ENCODE results near the gene SRGAP1.
"Not testable (repeated sequence)": the region's sequence is repeated elsewhere in the genome, so short reads cannot be mapped to it uniquely, and the experiment has no call there.

SRGAP1 gene

DNA sequence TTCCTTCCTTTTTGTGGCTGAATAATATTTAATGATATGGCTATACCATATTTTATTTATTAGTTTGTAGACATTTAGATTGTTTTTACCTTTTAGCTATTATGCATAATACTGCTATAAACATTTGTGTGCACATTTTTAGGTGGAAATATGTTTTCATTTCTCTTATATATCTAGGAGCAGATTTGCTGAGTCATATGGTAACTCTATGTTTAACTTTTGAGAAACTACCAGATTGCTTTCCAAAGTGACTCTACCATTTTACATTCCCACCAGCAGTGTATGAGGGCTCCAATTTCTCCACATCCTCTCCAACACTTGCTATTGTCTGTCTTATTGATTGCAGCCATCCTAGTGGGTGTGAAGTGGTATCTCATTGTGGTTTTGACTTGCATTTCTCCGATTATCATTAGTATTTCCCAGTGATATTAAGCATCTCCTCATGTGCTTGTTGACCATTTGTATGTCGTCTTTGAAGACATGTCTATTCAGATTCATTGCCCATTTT, 217.4 kb downstream of the SRGAP1 start:
- DNase-seq, result no peak

DNA sequence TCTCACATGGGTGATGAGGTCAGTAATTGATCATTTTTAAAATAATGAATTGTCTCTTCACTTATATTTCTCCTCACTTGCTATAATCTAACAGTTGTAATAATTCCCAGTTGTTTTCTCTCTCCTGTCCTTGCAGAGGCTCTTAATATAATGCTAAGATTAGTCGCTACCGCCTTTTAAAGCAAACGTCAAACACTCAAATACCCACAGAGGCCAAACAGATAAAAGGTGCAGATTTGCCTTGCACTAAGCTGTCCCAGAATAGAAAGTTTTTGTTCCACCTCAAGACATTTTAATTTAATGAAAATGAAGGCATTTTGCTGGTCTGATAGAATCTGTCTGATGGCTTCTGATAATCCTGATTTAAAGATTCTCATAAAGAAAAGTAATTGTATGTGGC, 218.6 kb downstream of the SRGAP1 start:
- no peak for DNase-seq

DNA sequence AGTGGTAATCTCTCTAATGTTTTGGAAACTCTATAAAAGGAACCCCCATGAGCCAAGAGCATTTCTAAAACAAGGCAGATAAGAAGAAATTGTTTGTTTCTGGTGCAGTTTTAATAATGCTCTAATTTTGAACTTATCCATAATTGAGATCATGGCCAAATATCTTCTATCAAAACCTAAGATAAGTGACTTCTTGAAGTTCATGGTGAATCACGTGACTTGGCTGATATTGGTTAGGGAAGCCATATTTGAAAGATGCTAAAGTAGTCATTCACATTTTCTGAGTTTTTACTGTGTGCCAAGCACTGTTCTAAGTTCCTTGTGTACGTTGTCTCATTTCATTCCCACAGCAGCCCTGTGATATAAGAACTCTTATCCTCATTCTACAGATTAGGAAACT, 219.7 kb downstream of the SRGAP1 start:
- DNase-seq, result no peak

DNA sequence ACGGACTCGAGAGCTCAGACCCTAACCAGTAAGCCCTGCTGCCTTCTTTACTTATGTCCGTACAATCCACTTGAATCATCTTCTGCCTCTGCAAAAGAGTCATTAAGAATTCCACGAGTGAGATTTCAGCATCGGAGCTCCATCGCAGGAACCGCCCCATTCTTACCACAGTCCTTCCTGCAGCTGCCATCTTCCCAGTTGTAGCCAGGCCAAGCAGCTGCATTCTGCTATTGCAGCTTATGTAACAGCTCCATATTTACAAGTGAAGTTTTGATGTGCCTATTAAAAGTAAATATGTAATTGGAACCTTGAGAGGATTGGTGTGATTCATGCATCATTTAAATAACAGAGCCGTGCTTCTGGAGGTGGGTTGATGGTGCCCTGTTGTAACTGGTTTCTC, 220.2 kb downstream of the SRGAP1 start:
- no peak for DNase-seq

DNA sequence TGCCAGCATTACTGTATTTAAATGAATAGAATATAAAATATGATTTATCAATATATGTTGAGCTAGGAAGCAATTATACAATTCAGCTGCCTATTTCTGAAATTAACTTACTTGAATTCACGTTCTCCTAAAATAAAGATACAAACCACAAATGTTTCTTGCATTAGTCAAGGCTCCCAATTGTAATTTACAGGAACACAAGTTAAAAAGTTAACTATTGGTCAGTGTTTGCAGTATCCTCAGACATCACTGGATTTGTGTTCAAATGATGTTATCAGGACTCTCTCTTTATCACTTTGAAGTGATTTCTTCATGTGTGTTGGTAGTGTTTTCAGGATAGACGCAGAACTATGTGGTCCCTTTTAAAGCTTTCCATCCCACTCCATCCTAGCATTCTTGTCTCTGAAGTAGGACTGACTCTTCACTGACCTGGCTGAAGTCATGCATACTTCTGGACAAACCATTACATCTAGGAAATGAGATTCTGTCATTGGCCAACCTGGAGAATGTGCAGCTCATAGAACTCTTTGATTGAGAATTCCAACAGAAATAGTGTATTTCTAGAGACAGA, 221.5 kb downstream of the SRGAP1 start:
- no peak for DNase-seq

DNA sequence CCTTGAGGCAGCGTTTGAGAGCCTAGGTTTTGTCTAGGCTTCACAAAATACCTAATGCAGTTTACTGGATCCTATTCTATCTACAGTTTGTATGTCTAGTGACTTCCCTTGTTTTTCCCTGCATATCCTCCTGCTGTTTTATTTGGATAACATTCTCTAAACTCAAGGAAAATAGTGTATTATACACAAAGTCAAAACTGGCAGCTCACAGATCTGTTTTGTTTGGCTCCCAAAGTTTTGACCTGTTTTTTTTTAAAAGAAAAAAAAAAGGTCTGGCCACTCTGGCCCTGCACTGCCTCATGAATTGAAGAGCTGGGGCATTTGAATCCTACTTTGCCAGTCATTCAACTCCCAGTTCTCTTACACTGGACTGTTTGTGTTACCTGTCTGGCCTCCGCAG, 222.3 kb downstream of the SRGAP1 start:
- DNase-seq, result no peak

DNA sequence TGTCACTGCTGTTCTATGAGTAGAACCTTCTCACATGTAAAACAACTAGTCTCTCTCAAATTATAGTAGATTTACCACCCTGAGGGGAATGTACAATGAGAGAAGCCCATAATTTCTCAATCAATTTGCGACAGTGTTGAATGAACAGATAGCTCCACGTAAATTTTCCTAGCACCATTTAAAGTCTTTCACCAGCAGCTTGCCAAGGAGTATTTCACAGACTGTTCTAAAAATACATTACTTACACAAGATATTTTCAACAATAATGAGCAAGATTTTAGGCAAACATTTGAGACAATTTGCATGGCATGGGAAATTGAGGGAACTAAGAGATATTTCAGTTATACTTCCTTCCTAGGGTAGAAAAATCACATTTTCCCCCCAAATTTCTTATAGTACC, 226.0 kb downstream of the SRGAP1 start:
- DNase-seq, result peak; percentile 3 to 43

DNA sequence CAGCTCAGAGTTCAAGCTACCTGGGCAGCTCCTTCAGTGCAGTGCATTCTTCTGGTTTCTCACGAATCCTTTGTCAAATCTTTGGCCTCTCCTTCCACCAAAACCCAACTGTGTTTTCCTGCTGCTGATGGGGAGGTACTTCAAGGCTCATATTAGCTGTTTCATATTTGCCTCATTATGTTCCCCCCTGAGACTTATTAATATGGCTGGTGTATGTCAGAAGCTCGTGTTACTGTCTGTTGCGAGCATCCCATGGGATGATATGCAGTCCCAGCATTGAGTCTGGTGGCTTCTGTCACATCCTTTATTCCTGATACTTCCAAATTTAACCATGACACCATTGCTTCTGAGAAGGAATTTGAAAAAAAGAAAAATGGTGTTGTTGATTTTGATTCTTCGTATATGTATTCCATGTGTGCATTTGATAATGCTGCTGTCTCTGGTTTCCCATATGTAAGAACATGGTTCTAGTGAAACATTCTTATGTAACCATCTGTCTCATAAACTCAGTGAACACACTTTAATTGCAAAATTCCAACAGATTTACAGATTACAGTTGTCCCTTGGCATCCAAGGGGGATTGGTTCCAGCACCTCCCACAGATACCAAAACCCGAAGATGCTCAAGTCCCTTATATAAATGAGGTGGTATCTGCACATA, 228.5 kb downstream of the SRGAP1 start:
- DNase-seq, result no peak

DNA sequence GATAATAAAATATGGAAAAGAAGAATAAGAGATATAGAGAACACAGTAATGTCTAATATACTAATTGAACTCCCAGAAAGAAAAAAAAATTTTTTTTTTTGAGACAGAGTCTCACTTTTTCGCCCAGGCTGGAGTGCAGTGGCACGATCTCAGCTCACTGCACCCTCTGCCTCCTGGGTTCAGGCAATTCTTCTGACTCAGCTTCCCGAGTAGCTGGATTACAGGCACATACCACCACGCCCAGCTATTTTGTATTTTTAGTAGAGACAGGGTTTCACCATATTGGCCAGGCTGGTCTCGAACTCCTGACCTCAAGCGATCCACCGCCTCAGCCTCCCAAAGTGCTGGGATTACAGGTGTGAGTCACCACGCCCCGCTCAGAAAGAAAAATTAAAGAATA, 232.1 kb downstream of the SRGAP1 start:
- DNase-seq, result not testable (repeated sequence)

DNA sequence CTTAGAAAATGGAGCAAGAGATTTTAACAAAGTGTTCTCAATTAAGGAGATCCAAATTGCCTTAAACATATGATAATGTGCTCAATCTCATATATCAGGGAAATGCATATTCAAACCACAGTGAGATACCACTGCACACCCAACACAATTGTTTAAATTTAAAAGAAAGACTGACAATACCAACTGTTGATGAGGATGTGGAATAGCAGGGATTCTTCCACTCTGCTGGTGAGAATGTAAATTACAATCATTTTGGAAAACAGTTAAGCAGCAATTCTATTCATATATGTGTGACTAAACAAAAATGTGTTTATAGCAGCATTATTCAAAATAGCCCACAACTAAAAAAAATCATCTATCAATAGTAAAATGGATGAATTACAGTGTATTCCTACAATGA, 233.4 kb downstream of the SRGAP1 start:
- DNase-seq, result no peak

DNA sequence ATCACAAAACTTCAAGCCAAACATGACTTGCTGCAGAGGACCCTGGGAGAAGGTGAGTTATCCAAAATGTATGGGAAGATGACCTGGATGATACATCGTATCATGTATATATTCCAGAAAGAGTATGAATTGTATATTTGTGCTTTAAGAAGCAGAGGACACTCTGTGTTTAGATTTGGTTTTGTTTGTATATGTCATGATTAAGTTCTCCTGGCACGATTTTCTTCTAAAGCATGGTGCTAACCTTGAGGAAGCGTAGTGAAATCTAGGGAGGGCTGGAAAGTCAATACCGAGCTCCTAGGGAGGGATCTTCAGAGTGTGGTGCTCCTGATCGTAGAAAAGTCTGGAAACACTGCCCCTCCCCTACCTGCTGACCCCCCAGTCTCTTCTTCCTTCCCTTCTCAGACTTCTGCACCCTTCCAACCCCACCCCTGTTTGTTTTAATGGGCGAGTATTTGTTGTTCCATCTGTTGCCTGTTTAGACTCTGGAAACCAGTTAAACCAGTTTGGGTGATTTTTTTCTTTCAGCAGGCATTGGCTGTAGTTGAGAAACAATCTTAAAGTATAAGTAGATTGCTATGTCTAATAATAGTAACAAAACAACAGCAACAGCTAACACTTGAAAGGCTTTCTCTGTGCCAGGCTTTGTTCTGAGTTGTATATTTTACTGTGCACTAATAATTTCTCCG, 236.0 kb downstream of the SRGAP1 start:
- no peak for DNase-seq

DNA sequence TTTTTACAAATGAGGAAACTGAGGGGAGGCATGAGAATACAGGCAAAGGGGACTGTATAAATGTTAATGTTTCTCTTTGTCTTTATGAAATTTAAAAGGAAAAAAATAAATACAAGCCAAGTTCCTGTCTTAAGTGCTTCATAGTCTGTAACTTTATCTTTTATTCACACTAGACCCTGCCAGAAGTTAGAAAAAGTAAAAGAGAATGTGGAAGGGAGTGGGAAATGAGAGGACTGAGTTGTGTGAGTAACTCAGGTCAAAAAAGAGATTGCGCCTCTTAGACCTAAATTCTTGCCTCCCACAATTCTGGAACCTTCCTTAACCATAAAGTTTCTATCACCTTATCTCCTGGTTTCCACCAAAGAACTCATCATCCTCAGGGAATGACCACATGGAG, 236.5 kb downstream of the SRGAP1 start:
- DNase-seq, result no peak

DNA sequence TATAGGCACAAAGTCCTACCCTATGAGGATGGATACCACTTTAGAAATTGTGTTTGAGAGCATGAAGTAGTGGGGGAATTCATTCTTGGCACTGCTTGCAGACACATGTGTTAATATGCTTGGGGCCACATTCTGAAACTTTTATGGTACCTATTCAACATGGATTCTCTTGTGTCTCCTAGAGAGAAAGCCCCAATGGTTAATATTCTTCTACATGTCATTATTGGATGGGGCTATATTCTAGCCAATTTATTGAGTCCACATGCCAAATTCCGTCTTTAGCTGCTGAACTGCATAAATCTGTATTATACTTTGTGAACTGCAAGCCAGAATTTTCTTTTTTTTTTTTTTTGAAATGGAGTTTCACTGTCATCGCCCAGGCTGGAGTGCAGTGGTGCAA, 237.6 kb downstream of the SRGAP1 start:
- no peak for DNase-seq

DNA sequence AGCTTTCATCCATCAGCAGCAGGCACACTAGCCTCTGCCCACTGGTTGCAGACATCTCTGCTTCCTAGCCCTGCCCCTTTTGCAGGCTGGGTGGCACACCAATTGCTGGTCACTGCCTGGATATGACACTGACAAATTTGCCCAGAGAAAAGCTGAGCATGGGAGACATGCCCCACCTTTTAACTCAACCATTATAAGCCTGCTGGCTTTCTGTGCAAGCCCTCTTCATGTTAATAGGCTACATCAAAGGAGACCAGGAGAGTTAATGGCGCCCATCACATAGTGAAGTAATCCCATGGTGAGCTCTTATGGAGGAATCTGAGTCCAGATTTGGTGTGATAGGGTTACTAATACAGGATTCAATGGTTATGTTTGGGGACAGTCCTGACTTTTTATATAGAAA, 238.4 kb downstream of the SRGAP1 start:
- DNase-seq, result no peak

DNA sequence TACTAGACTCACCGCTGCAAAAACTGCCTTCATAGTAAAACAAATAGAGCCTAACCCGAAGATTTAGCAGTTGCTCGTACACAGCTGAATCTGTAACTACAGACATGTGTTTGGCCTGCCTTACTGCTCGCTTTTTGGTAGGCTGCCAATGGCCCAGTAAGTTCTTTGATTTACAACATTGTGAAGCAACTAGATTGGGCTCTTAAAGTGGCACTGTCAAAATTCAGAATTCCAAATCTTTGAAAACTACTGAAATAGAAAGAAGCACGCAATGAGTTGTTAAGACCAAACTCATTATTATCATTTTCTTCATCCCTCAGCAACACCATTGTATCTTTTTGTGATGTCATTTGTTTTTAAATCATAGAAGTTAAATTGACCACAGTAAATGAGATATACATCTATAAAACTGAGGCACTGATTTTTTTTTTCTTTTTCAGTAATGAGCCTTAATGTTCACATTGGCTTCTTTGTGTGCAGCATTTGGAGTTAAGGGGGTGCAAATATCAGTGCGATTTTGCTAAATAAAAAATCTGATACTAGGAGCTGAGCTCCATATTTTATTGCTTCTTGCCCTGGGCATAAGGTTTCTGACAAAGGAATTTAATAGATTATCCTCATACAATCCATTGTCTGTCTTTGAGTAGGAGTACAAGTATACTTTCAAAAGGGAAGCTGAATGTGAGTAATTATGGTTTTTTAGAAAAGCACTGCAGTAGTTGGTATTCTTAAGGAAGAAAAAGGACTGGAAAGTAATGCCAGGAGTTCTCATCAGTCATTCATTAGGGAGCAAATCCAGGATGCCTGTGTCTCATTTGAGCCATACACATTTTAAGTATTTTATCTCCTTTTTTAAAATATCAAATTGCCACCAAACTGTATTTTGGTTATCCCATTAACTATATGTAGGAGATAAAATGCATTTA, 239.0 kb downstream of the SRGAP1 start:
- DNase-seq, result no peak

DNA sequence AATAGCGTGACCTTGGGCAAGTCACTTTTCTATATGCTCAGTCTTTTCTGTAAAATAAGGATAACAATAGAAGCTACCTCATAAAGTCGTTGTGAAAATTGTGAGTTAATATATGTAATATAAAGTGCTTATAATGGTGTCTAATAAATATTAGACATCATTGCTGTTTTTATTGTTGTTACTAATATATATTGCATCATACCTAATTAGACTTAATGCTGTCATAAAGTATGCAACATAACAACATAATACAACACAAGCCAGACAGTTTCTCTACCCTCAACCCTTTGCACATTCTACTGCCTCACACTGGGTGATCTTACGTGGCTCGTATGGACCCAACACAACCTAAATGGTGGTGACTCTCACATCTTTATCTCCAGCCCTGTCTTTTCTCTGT, 240.7 kb downstream of the SRGAP1 start:
- DNase-seq, result no peak

DNA sequence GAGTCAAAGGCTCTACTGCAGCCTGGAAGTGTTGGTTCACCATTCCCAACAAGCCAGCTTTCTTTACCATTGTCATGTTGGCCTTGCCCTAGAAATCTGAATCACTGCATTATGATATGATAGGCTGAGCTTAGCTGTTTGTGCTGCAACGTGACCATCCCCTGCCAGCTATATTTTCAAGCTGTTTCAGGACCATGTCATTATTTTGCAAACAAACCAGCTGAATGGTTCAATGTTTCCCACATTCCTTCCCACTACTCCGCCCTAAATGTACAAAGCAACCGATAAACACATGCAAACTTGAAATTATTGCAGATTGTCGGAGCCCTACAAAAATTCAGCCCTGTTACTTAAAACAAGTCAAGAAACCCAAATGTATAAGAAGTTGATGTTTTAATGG, 241.5 kb downstream of the SRGAP1 start:
- no peak for DNase-seq

DNA sequence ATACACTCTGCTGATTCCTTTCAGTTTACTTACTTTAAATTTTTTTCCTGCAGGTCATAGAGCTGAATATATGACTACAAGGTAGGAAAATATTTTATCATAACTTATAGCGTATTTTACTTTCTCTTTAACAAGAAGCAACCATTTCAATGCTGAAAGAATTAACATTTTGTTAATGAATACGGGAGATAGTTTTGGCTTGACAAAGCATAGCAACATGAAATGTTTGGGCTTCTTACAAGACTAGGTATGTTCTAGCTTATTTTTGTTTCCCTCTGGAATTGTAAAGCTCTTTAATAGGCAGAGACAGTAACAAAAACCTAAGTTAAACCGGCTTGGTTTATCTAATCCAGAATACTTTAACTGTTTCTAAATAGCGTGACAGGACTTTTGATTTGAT, 242.4 kb downstream of the SRGAP1 start:
- DNase-seq, result no peak

DNA sequence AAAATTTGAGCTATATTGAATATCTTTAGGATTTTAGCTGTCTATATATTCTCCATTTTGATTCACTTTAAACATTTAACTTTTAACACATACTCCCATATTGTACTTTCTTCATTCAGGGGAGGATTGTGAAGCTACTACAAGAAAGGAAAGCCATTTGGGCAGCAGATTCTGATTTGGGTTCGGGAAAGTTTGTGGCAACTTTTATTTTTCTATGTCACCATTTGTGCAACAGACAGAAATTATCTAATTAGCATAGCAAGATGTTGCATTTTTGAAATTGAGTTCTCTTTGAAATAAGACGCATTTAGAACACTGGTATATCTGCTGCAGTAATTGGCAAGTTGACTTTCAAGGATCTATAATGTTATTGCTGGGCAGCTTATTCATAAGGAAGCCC, 243.3 kb downstream of the SRGAP1 start:
- peak in 1 of 2 donors; percentile 12 for DNase-seq

DNA sequence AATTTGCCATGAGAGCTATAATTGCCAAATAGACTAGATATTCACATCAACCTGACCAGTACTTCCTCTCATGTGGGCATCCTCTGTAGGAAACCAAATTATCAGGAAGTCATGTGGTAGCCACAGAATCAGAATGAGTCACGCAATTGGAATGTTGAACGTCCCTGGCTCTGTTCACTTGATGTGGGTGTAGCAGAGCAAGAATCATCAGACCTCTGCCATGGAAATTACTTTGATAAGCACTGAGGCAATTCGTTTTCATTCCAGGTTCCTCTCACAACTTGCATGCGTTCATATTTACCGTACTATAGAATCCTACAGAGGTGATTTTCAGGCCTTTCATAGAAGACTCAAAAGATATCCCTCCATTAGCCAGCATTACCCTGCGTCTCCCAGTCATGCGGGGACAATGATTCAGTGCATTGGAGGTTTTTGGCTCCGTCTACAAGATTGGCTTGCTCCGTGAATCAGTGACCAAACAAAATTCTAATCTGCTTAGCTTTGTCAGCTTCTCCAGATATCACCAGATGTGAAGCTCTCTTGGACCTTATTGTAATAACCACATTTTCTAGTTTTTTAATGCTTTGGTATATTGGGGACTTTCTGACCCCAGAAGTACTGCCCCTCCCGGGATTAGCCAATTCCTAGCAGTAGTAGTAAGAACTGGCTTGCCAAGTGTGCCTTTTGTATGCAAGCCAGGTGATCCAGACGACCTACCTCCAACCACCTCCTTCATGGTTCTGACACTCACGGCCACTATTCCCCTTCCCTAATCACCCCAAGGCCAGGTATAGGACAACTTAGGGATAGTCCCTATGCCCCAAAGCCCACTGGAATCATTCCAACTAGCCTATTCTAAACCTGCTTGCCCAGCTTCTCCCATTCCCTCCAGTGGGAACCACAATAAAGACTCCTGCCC, 244.2 kb downstream of the SRGAP1 start:
- DNase-seq, result peak; percentile 89 to 99

DNA sequence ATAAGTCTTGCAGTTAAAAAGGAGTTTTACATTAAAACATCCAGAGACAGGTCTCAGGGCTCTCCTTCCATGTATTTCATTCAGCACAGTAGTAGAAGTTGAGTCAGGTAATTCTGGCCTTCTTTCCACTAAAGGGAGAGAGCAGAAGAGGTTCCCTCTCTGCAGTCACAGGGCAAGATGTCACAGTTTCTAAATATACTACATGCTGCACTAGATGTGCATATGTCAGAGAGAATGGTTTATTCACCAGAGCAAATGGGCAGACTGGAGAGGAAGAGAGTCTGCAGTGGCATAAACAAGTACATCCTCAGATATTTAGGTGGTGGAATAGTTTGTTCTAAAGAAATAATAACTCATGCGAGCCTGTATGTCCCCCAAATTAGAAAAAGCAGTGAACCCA, 245.5 kb downstream of the SRGAP1 start:
- peak; percentile 23 to 67 for DNase-seq

DNA sequence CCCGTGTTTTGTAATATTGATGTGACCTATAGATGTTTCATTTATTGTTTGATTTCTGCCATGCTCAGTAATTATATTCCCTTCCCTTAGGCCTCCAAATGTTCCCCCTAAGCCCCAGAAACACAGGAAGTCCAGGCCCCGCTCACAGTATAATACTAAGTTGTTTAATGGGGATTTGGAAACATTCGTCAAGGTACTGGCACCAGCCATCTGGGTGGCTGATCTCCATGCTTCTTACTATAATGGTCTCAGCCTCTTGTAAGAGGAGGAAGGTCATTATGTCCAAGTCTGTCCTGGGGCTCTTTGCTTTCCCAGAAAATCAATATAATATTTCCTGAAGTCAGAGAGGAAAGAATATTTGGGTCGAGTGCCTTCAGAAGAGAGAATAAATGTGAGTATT, 246.7 kb downstream of the SRGAP1 start:
- DNase-seq, result no peak
